GM12878 (cell line): ENCODE results near the gene EMP2. TPM values are rescaled to one million over a fixed set of nuclear protein-coding genes. Genes with fewer than 3 reads are reported as not detected.

Source experiments
- ATAC-seq: fragments of 200-7000 bp; cut with Tn5 transposase; 3 replicates; pipeline ENCODE4 v1.9.1; 2020; ENCODE audit warnings: mild to moderate bottlenecking, moderate library complexity
- BruUV-seq: library from RNA; stranded (reverse); fragments of 400-500 nt; replicated peaks from 2 replicates; lab custom pipeline; 2021; lab: Mats Ljungman, UMichigan
- CTCF ChIA-PET: fragments of 300-600 bp; sonication (Branson Sonifier 250); formaldehyde crosslinking; extraction: SDS; loops from one replicate; lab custom pipeline; 2021; ENCODE audit warnings: inconsistent platforms; lab: Yijun Ruan, JAX
- POLR2A ChIA-PET: fragments of 350-600 bp; formaldehyde crosslinking; extraction: SDS; loops from one replicate; lab custom pipeline; 2021; ENCODE audit warnings: inconsistent platforms; lab: Charles Lee
- RAD21 ChIA-PET: fragments of 300-600 bp; sonication (Branson Sonifier 250); formaldehyde crosslinking; loops from one replicate; lab custom pipeline; 2023; ENCODE audit warnings: antibody characterized with exemption; ENCODE audit not compliant: unreplicated experiment; lab: Charles Lee
- SMC1A ChIA-PET: fragments of 300-600 bp; sonication (Branson Sonifier 250); formaldehyde crosslinking; loops from one replicate; lab custom pipeline; 2023; ENCODE audit not compliant: unreplicated experiment, uncharacterized antibody; lab: Charles Lee
- DNase-seq: peaks from one replicate; pipeline ENCODE4 v3.0.0-alpha.2; 2011; ENCODE audit warnings: low read depth, low spot score
- FAIRE-seq: peaks from 3 replicates; lab custom pipeline; 2011; peaks lifted over from hg19 to GRCh38; lab: Jason Lieb, UNC
- H2AFZ ChIP-seq: 2 replicates; pipeline ENCODE4 v1.6.0; 2011; ENCODE audit warnings: low read depth, low read length, control low read depth; ENCODE audit not compliant: control insufficient read depth
- H3K27ac ChIP-seq: 2 replicates; pipeline ENCODE4 v1.5.1; 2011; ENCODE audit warnings: control low read depth; ENCODE audit not compliant: control insufficient read depth, insufficient read depth
- H3K27me3 ChIP-seq, 2 experiments: replicated peaks in 1 of 2; 2 replicates each; pipeline versions ENCODE4 v1.6.0 to v1.6.1; 2011; ENCODE audit warnings: low read length in 1 of 2; ENCODE audit not compliant: control insufficient read depth in 2 of 2, insufficient read depth in 2 of 2
- H3K36me3 ChIP-seq, 2 experiments: 2 replicates each; pipeline ENCODE4 v1.5.1; 2011; ENCODE audit warnings: low read length in 1 of 2; ENCODE audit not compliant: control insufficient read depth in 2 of 2, insufficient read depth in 2 of 2
- H3K4me1 ChIP-seq: 2 replicates; pipeline ENCODE4 v1.6.1; 2011; ENCODE audit warnings: mild to moderate bottlenecking, low read length, moderate library complexity, mixed read lengths; ENCODE audit not compliant: control insufficient read depth, insufficient read depth
- H3K4me2 ChIP-seq: 2 replicates; pipeline ENCODE4 v1.6.0; 2011; ENCODE audit warnings: control low read depth; ENCODE audit not compliant: control insufficient read depth, insufficient read depth
- H3K4me3 ChIP-seq: fragments of 200-600 bp; sonication (generic); 2 replicates; pipeline ENCODE4 v1.5.1; 2016
- H3K79me2 ChIP-seq: 2 replicates; pipeline ENCODE4 v1.6.0; 2011; ENCODE audit warnings: low read length; ENCODE audit not compliant: control insufficient read depth, insufficient read depth
- H3K9ac ChIP-seq: 2 replicates; pipeline ENCODE4 v1.8.0; 2011; ENCODE audit warnings: low read length, control low read depth, mixed read lengths; ENCODE audit not compliant: control insufficient read depth, insufficient read depth
- H3K9me3 ChIP-seq: replicated peaks from 3 replicates; pipeline ENCODE4 v1.5.1; 2011; ENCODE audit warnings: mild to moderate bottlenecking, low read length; ENCODE audit not compliant: control insufficient read depth, insufficient read depth
- H4K20me1 ChIP-seq: 2 replicates; pipeline ENCODE4 v1.6.0; 2011; ENCODE audit not compliant: control insufficient read depth, insufficient read depth
- E2F8 ChIP-seq: fragments of 450-650 bp; IDR thresholded peaks from 2 replicates; pipeline ENCODE4 v1.6.1; 2018; ENCODE audit warnings: mild to moderate bottlenecking, low read depth, moderate library complexity; ENCODE audit not compliant: partially characterized antibody
- STAT3 ChIP-seq: IDR thresholded peaks from 2 replicates; pipeline ENCODE4 v1.6.1; 2011; ENCODE audit warnings: low read depth, low read length, improper control_type of control experiment
- ZBTB33 ChIP-seq: fragments of 450-650 bp; IDR thresholded peaks from 2 replicates; pipeline ENCODE4 v1.6.1; 2017; ENCODE audit warnings: mild to moderate bottlenecking
- WGBS: methylation state at CpG from one replicate; pipeline ENCODE4 v1.1.6; 2016; ENCODE audit warnings: low lambda C conversion rate; ENCODE audit not compliant: insufficient replicate concordance, insufficient coverage; ENCODE audit errors: missing lambda C conversion rate; 5-methylcytosine and 5-hydroxymethylcytosine counted together
- in situ Hi-C: fragments of 300-500 bp; cut with MboI; formaldehyde crosslinking; loops from 9 replicates; pipeline ENCODE4 v1.14.3; 2018; ENCODE audit warnings: mixed read lengths
- intact Hi-C: fragments of 100-400 bp; cut with micrococcal nuclease; formaldehyde crosslinking; loops from one replicate; pipeline ENCODE4 v1.14.2; 2022; ENCODE audit not compliant: unreplicated experiment
- polyA plus RNA-seq, 11 experiments: library from polyadenylated mRNA; depleted of rRNA in 4 of 11; unstranded in 6 of 11; stranded (reverse) in 5 of 11; fragments of >200 nt; fragmentation: Nextera tagmentation in 4 of 11; fragmentation: Illumina TruSeq in 1 of 11; extraction: Ambion mirVana in 4 of 11; extraction: Trizol in 1 of 11; gene quantifications; 1 replicate in 1 of 11; 2 replicates in 10 of 11; pipeline versions ENCODE4 v1.2.1 to v1.2.3, GENCODE V29; 2011 to 2016; ENCODE audit warnings: inconsistent platforms in 2 of 11, missing spikeins in 2 of 11, low read depth in 1 of 11
- total RNA-seq, 4 experiments: library from RNA; depleted of rRNA in 3 of 4; stranded (reverse); fragments of >200 nt in 3 of 4; fragmentation: Illumina TruSeq in 1 of 4; extraction: Trizol in 1 of 4; gene quantifications; 2 replicates each; pipeline versions ENCODE4 v1.2.1 to v1.2.3, GENCODE V29; 2013 to 2021

Gene EMP2
- total and polyA plus RNA-seq, 10 of the 15 experiments (the other 5 are each of a cell fraction or from before 2014, with no cell fraction given), result 0.41 to 10.4 (median 3.8) TPM

- Histone ChIP-seq H3K79me2 (no peaks in the 10 kb centered on the region), H3K4me2 (no peak overlapping the region), H3K9ac (no peak overlapping the region), H3K4me1 (no peaks in the 10 kb centered on the region; the same call in 1 of the 2 replicates), H3K27ac (no peak overlapping the region), H3K27me3 (peaks cover 0 to 5% of the 10 kb centered on the region in 2 experiments; a peak in 1 of 4 replicates), H3K4me3 (no peak overlapping the region), H4K20me1 (no peaks in the 10 kb centered on the region), H2AFZ (no peak overlapping the region), H3K9me3 (no peaks in the 10 kb centered on the region), H3K36me3 (no peaks in the 10 kb centered on the region)
- FAIRE-seq (no peak), DNase-seq (no peak), ATAC-seq (no peak; the same call in 1 of the 3 replicates)
- POLR2A ChIA-PET, result no interaction called here
- intact Hi-C loops (no loop called here), in situ Hi-C loops (no loop called here)
- no TSS peak for BruUV-seq
- CTCF ChIA-PET, result no interaction called here
- TF ChIP-seq ZBTB33 (no peak), STAT3 (no peak), E2F8 (no peak)
- RAD21 ChIA-PET, result no interaction called here
- WGBS, result 25% methylated on average over 6 of the region's 6 CpGs
- SMC1A ChIA-PET, result interaction anchor here (1.2 kb wide), 1 partner anchor 81 kb away, joined by 3 read pairs; no protein-coding TSS in a partner anchor
These were observed 39.7 kb upstream of the EMP2 start for GRCh38 chr16:10620120-10620519.
